HL-60/S4 treated with phorbol 12-myristate 13-acetate at 8.2 ng/mL for 4 days and 3 days (cell line): ENCODE data around the gene ZNF10.

Experiments
- in situ Hi-C: fragments of 300-500 bp; cut with MboI; formaldehyde crosslinking; loops from 2 replicates; pipeline ENCODE4 v1.15.0; 2022; ENCODE audit warnings: low sequenced_read_pairs

The ZNF10 gene

GRCh38 chr12:133192847-133193246, 62.4 kb downstream of the ZNF10 start:
- in situ Hi-C loops: no loop called here

DNA sequence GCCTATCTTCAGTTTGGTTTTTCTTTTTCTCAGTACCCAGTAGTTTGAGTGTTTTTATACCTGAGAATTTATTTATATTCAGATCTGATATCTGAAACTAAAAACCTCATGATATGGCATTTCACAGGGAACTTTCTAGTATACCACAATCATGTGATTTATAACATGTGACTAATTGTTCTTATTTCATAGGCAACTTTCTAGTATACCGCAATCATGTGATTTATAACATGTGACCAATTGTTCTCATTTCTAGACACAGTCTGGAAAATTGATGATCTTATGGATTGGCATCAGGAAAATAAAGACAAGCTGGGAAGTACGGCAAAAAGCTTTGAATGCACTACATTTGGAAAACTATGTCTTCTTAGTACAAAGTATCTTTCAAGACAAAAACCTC, 71.5 kb downstream of the ZNF10 start:
- in situ Hi-C loops: no loop called here

DNA sequence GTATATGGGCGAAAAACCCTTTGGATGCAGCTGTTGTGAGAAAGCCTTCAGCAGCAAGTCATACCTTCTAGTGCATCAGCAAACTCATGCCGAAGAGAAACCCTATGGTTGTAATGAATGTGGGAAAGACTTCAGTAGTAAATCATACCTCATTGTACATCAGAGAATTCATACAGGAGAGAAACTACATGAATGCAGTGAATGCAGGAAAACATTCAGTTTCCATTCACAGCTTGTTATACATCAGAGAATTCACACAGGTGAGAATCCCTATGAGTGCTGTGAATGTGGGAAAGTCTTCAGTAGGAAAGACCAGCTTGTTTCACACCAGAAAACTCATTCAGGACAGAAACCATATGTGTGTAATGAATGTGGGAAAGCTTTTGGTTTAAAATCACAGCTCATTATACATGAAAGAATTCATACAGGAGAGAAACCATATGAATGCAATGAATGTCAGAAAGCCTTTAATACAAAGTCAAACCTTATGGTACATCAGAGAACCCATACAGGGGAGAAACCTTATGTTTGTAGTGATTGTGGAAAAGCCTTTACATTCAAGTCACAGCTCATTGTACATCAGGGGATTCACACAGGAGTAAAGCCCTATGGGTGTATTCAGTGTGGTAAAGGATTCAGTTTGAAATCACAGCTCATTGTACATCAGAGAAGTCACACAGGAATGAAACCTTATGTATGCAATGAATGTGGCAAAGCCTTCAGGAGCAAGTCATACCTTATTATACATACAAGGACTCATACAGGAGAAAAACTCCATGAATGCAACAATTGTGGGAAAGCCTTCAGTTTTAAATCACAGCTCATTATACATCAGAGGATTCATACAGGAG, 72.3 kb downstream of the ZNF10 start:
- in situ Hi-C loops: no loop called here

GRCh38 chr12:133203344-133204263, 73.2 kb downstream of the ZNF10 start:
- in situ Hi-C loops: no loop called here

DNA sequence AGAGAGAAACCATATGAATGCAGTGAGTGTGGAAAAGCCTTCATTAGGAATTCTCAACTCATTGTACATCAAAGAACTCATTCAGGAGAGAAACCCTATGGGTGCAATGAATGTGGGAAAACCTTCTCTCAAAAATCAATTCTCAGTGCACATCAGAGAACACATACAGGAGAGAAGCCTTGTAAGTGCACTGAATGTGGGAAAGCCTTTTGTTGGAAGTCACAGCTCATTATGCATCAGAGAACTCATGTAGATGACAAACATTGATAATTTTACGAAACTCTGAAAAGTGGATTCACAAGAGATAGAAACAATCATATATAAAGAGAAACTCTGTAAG, 73.8 kb downstream of the ZNF10 start:
- in situ Hi-C loops: no loop called here

DNA sequence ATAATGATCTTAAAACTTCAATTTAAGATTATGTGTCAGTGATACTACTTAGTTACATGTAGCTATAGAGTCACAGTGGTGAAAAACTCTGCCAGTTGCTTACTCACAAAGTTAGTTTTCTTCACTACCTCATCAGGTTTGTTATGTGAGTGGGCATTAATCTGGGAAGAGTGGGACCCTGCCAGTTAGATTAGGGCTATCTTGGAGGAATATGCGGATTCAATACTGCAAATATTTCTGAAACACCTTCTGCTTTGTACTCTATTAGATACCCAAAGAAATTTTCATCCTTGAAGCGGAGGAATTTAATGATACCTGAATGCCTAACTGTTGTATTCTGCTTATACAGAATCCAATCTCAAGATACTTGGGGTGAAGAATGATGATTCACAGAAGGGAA, 76.0 kb downstream of the ZNF10 start:
- in situ Hi-C loops: no loop called here
